Measurements from ENCODE around the gene INSYN2B.

INSYN2B gene

DNA sequence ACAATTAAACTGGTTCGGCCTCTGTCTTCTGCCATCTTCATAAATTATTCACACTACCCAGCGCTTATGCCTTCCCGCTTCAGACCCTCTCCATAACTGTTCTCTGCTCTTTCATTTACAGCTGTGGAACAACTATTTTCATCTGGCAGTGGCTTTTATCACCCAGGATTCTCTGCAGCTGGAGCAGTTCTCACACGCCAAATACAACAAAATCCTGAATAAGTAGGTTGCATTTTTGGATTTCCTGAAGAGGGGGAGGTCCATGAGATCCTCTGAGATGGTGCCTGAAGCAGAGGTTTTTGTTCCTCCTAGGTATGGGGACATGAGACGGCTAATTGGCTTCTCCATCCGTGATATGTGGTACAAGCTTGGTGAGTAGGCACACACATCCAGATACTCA lies 28.1 kb upstream of the INSYN2B start:
- ChIA-PET CTCF (no interaction called here), POLR2A (no interaction called here)
- TF ChIP-seq PKNOX1 (IDR thresholded peaks at IDR 0.05) = no peak
- TF ChIP-seq NFRKB (IDR thresholded peaks at IDR 0.05) = no peak
- no peak for TF ChIP-seq LEF1 (IDR thresholded peaks at IDR 0.05; ENCODE audit: borderline replicate concordance)
- TF ChIP-seq TARDBP (IDR thresholded peaks at IDR 0.05) = no peak
- TF ChIP-seq FOXK2 (IDR thresholded peaks at IDR 0.05) = no peak
- no peak for TF ChIP-seq CTBP1 (IDR thresholded peaks at IDR 0.05; ENCODE audit: borderline replicate concordance)
- TF ChIP-seq ZNF384 (IDR thresholded peaks at IDR 0.05) = no peak
- no peak for DNase-seq (ENCODE audit: extremely low spot score)

DNA sequence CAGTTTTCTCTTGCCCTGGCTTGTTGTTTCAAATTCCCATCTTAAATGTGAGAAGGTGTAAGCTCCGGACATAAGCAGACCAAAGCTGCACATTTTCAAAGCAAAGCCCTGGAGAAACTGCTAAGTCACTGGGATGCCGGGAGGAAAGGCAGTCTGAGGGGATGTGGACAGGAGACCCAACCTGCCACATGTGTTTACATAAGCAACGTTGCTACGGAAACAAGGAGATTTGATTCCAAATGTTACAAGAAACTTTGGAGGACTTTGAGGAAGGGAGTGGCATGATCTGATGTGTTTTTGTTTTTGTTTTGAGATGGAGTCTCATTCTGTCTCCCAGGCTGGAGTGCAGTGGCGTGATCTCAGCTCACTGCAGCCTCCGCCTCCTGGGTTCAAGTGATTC lies 25.7 kb upstream of the INSYN2B start:
- ChIA-PET POLR2A (no interaction called here), CTCF (interaction anchor here (0.6 to 0.7 kb wide), 2 partner anchors 11 to 587 kb away, joined by 3 read pairs; no protein-coding TSS in a partner anchor)
- DNase-seq (ENCODE audit: extremely low spot score) = no peak
- no peak for TF ChIP-seq ELF4 (IDR thresholded peaks at IDR 0.05)
- no peak for TF ChIP-seq ZNF384 (IDR thresholded peaks at IDR 0.05)
- TF ChIP-seq FOXM1 (IDR thresholded peaks at IDR 0.05; ENCODE audit: borderline replicate concordance) = no peak
- no peak for TF ChIP-seq ARNT (IDR thresholded peaks at IDR 0.05)
- TF ChIP-seq HDGF (IDR thresholded peaks at IDR 0.05; ENCODE audit: borderline replicate concordance) = no peak
- no peak for TF ChIP-seq FOXK2 (IDR thresholded peaks at IDR 0.05)
- TF ChIP-seq BHLHE40 (IDR thresholded peaks at IDR 0.05; ENCODE audit: borderline replicate concordance) = no peak
- TF ChIP-seq PKNOX1 (IDR thresholded peaks at IDR 0.05) = no peak

DNA sequence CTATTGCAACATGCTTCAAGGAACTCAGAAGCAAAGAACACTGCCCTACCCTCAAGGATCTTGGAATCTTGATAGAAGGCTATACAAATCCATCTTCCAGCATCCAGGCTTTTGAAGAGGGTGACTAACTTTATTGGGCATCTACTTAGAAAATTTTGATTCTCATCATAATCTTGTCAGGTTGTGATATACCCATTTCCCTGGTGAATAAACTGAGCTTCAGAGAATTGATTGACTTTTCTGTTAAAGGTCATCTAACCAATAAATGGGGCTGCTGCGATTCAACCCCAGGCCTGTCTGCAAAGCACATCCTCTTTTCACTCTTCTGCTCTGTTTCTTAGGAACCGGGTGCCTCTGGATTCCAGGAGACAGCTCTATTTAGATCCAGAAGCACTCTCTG lies 19.9 kb upstream of the INSYN2B start:
- CTCF ChIA-PET = interaction anchor here (2.1 kb wide), 1 partner anchor 20 kb away, joined by 10 read pairs; the partner anchor contains the start of gene INSYN2B
- TF ChIP-seq HDGF (IDR thresholded peaks at IDR 0.05; ENCODE audit: borderline replicate concordance) = no peak
- TF ChIP-seq ZNF384 (IDR thresholded peaks at IDR 0.05) = no peak
- TF ChIP-seq ELF4 (IDR thresholded peaks at IDR 0.05) = no peak
- TF ChIP-seq L3MBTL2 (conservative IDR thresholded peaks at IDR 0.05) = no peak
- no peak for TF ChIP-seq BHLHE40 (IDR thresholded peaks at IDR 0.05; ENCODE audit: borderline replicate concordance)
- no peak for DNase-seq (ENCODE audit: extremely low spot score)
- POLR2A ChIA-PET = no interaction called here

DNA sequence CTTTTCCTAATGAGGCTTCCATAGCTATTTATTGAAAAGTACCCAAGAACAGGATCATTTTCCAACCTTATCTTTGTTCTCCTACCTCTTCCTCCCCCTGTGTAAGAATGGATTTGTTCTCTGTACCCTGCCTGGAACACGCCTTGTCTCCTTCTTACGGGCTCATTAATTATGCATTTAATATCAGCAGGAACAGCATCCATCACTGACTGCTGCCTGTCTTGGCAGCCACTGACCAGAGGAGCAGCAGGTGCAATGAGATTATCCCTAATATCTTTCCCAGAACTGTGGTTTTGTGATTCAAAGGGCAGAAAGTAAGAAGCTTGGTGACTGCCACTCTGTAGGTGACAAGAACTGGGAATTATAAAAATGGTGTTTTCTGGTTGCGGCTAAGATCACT lies 19.3 kb upstream of the INSYN2B start:
- POLR2A ChIA-PET = no interaction called here
- no peak for DNase-seq (ENCODE audit: extremely low spot score)
- TF ChIP-seq ELF4 (IDR thresholded peaks at IDR 0.05) (no peak), ARNT (IDR thresholded peaks at IDR 0.05) (no peak), LEF1 (IDR thresholded peaks at IDR 0.05; ENCODE audit: borderline replicate concordance) (no peak), SUZ12 (IDR thresholded peaks at IDR 0.05) (no peak), FOXA1 (IDR thresholded peaks at IDR 0.05) (no peak), ZNF384 (IDR thresholded peaks at IDR 0.05) (no peak), HDGF (IDR thresholded peaks at IDR 0.05; ENCODE audit: borderline replicate concordance) (no peak), FOXM1 (IDR thresholded peaks at IDR 0.05; ENCODE audit: borderline replicate concordance) (no peak), CTBP1 (IDR thresholded peaks at IDR 0.05; ENCODE audit: borderline replicate concordance) (no peak), SP1 (IDR thresholded peaks at IDR 0.05) (no peak), TARDBP (IDR thresholded peaks at IDR 0.05) (no peak), PKNOX1 (IDR thresholded peaks at IDR 0.05) (no peak), BHLHE40 (IDR thresholded peaks at IDR 0.05; ENCODE audit: borderline replicate concordance) (no peak), L3MBTL2 (conservative IDR thresholded peaks at IDR 0.05) (no peak), NFRKB (IDR thresholded peaks at IDR 0.05) (no peak), FOXK2 (IDR thresholded peaks at IDR 0.05) (no peak)
- CTCF ChIA-PET = interaction anchor here (2.1 kb wide), 1 partner anchor 19 kb away, joined by 10 read pairs; the partner anchor contains the start of gene INSYN2B

GRCh38 chr5:169997798-169998197 lies 17.5 kb upstream of the INSYN2B start:
- ChIA-PET POLR2A (no interaction called here), CTCF (no interaction called here)
- TF ChIP-seq TARDBP (IDR thresholded peaks at IDR 0.05) (no peak), ELF4 (IDR thresholded peaks at IDR 0.05) (no peak), FOXK2 (IDR thresholded peaks at IDR 0.05) (no peak), HDGF (IDR thresholded peaks at IDR 0.05; ENCODE audit: borderline replicate concordance) (no peak), BHLHE40 (IDR thresholded peaks at IDR 0.05; ENCODE audit: borderline replicate concordance) (no peak), CTBP1 (IDR thresholded peaks at IDR 0.05; ENCODE audit: borderline replicate concordance) (no peak)
- no peak for DNase-seq (ENCODE audit: extremely low spot score)

DNA sequence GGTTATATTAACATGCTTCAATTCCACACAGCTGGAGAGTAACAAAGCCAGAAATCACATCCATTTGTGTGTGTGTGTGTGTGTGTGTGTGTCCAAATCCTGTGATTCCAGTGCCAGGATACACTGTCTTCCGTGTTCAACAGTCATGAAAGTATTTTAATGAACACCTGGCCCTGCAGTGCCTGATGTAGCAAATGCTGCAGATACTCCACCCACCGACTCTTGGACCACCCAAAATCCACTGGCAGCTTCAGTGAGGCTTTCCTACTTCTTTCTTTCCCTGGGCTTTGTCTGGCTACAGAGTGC lies 13.1 kb upstream of the INSYN2B start:
- ChIA-PET CTCF (interaction anchor here (1.0 kb wide), 1 partner anchor 13 kb away, joined by 3 read pairs; no protein-coding TSS in a partner anchor), POLR2A (no interaction called here)
- DNase-seq (ENCODE audit: extremely low spot score) = no peak
- TF ChIP-seq LEF1 (IDR thresholded peaks at IDR 0.05; ENCODE audit: borderline replicate concordance) (no peak), SP1 (IDR thresholded peaks at IDR 0.05) (no peak)

GRCh38 chr5:169992789-169993484 lies 12.6 kb upstream of the INSYN2B start:
- no peak for DNase-seq (ENCODE audit: extremely low spot score)
- CTCF ChIA-PET = no interaction called here
- TF ChIP-seq HDGF (IDR thresholded peaks at IDR 0.05; ENCODE audit: borderline replicate concordance) (no peak), FOXK2 (IDR thresholded peaks at IDR 0.05) (no peak), CTBP1 (IDR thresholded peaks at IDR 0.05; ENCODE audit: borderline replicate concordance) (no peak), BHLHE40 (IDR thresholded peaks at IDR 0.05; ENCODE audit: borderline replicate concordance) (no peak), TARDBP (IDR thresholded peaks at IDR 0.05) (no peak), ARNT (IDR thresholded peaks at IDR 0.05) (no peak), SUZ12 (IDR thresholded peaks at IDR 0.05) (no peak), SP1 (IDR thresholded peaks at IDR 0.05) (no peak), ZNF384 (IDR thresholded peaks at IDR 0.05) (no peak)
- POLR2A ChIA-PET = no interaction called here
